Measurements from ENCODE around the gene FAM81A.

The FAM81A gene

GRCh38 chr15:59432389-59432788, 5.6 kb upstream of the FAM81A start:
- Histone ChIP-seq H3K4me1 (ENCODE audit: insufficient read depth, low read length) (peaks cover 6% of the 10 kb centered on the region), H3K9me3 (ENCODE audit: low read length) (no peaks in the 10 kb centered on the region), H3K36me3 (ENCODE audit: insufficient read depth, low read length) (no peaks in the 10 kb centered on the region), H3K9ac (ENCODE audit: low read length) (no peak overlapping the region), H3K27me3 (ENCODE audit: control insufficient read depth in 1 of 2, insufficient read depth in 2 of 2, low read length in 2 of 2) (no peaks in the 10 kb centered on the region), H3K27ac (ENCODE audit: low read depth, low read length) (no peak overlapping the region), H3K4me3 (ENCODE audit: low read depth in 1 of 2, low read length in 2 of 2) (no peak overlapping the region)

GRCh38 chr15:59434481-59434880, 3.5 kb upstream of the FAM81A start:
- Histone ChIP-seq H3K27ac (ENCODE audit: low read depth, low read length) (no peak overlapping the region), H3K4me3 (ENCODE audit: low read depth in 1 of 2, low read length in 2 of 2) (no peak overlapping the region), H3K27me3 (ENCODE audit: control insufficient read depth in 1 of 2, insufficient read depth in 2 of 2, low read length in 2 of 2) (no peaks in the 10 kb centered on the region), H3K4me1 (ENCODE audit: insufficient read depth, low read length) (peaks cover 14% of the 10 kb centered on the region), H3K9ac (ENCODE audit: low read length) (no peak overlapping the region), H3K9me3 (ENCODE audit: low read length) (no peaks in the 10 kb centered on the region), H3K36me3 (ENCODE audit: insufficient read depth, low read length) (no peaks in the 10 kb centered on the region)

- Histone ChIP-seq H3K27me3 (ENCODE audit: control insufficient read depth in 1 of 2, insufficient read depth in 2 of 2, low read length in 2 of 2) (no peaks in the 10 kb centered on the region), H3K27ac (ENCODE audit: low read depth, low read length) (no peak overlapping the region), H3K36me3 (ENCODE audit: insufficient read depth, low read length) (no peaks in the 10 kb centered on the region), H3K9me3 (ENCODE audit: low read length) (no peaks in the 10 kb centered on the region), H3K4me1 (ENCODE audit: insufficient read depth, low read length) (peaks cover 14% of the 10 kb centered on the region), H3K9ac (ENCODE audit: low read length) (no peak overlapping the region), H3K4me3 (ENCODE audit: low read depth in 1 of 2, low read length in 2 of 2) (peak overlapping the region; percentile 57 to 65)
Measured at GRCh38 chr15:59436774-59437141, 1.2 kb upstream of the FAM81A start.

DNA sequence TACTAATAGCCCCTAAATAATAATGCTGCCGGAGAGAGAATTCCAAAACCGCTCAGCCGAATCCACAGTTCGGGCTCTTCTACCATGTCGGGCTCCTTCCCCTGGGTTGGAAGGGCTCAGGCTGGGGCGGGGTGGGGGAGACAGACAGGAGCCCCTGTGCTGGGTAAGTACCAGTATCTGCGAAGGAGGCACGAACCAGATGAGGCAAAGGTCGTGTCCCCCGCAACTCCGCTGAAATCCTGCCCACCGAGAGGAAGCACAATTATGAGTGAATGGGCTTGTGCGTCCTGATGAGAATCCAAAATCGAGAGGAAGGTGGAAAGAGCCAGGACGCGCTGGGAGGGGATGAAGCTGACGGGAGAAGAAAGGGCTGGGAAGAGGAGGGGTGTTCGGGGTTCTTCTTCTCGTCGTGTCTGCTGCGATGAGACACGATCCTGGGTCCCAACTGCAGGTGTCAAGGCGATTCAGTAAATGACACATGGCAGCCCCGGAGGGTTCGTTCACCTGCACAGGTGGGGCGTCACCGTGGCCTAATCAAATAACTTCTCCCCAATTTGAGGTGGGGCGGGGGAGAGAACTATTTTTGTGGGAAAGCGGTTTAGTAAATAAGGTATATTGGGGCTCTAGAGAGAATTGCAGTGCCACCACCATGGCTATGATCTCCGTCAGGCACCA, 707 bp upstream of the FAM81A start:
- Histone ChIP-seq H3K9me3 (ENCODE audit: low read length) (no peaks in the 10 kb centered on the region), H3K36me3 (ENCODE audit: insufficient read depth, low read length) (no peaks in the 10 kb centered on the region), H3K4me1 (ENCODE audit: insufficient read depth, low read length) (peaks cover 14% of the 10 kb centered on the region), H3K4me3 (ENCODE audit: low read depth in 1 of 2, low read length in 2 of 2) (peak overlapping the region; percentile 57 to 65), H3K27me3 (ENCODE audit: control insufficient read depth in 1 of 2, insufficient read depth in 2 of 2, low read length in 2 of 2) (no peaks in the 10 kb centered on the region), H3K27ac (ENCODE audit: low read depth, low read length) (no peak overlapping the region), H3K9ac (ENCODE audit: low read length) (no peak overlapping the region)

DNA sequence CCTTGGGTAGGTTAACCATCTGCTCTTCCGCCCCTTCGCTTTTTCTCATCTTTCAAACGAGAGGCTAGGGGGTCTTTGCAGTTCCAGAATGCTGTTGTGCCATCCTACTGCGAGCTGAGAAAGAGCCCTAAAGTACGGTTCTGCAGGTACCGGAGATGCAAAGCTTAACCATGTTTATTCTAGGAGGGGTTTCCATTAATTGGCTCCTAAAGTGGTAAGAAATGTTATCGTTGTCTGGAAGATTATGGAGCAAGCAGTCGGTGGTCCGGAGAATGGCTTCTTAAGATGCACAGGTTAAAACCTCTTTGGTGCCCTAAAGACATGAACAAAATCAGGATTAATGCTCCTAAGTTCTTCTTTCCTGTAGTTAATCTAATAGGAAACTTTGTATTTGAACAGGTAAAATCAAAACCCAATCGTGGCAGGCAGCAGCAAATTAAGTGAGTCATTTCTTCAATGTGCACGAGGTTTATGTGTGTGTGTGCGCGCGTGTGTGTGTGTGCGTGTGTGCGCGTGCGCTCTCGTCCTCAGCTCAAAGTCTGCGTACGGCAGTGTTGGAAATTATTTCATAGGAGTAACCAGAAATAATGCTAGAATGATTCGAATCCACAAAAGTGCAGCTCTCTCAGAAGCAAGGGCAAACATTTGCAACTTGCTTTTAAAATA, 772 bp downstream of the FAM81A start:
- Histone ChIP-seq H3K9ac (ENCODE audit: low read length) (peak overlapping the region; percentile 44), H3K4me1 (ENCODE audit: insufficient read depth, low read length) (peaks cover 14% of the 10 kb centered on the region), H3K4me3 (ENCODE audit: low read depth in 1 of 2, low read length in 2 of 2) (peak overlapping the region; percentile 42 to 61), H3K36me3 (ENCODE audit: insufficient read depth, low read length) (no peaks in the 10 kb centered on the region), H3K27me3 (ENCODE audit: control insufficient read depth in 1 of 2, insufficient read depth in 2 of 2, low read length in 2 of 2) (no peaks in the 10 kb centered on the region), H3K27ac (ENCODE audit: low read depth, low read length) (no peak overlapping the region), H3K9me3 (ENCODE audit: low read length) (no peaks in the 10 kb centered on the region)

DNA sequence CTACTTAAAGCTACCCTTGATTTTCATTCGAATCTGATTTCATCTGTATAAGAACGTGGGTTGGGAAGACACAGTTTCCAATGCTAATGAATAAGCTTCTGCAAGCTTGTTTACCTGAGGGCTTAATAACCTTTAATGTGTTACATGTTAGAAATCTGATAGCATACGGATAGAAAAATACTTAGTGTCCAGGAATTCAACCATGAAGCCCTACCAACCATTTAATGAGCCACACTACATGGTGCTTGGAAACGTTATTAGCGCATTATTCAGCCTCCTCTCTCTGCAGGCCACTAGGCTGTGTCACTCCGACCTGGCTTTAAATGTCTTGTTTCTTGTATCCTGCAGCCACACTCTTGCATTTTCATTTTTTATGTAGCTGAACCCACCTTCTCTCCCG, 1.6 kb downstream of the FAM81A start:
- Histone ChIP-seq H3K27ac (ENCODE audit: low read depth, low read length) (no peak overlapping the region), H3K36me3 (ENCODE audit: insufficient read depth, low read length) (no peaks in the 10 kb centered on the region), H3K27me3 (ENCODE audit: control insufficient read depth in 1 of 2, insufficient read depth in 2 of 2, low read length in 2 of 2) (no peaks in the 10 kb centered on the region), H3K9me3 (ENCODE audit: low read length) (no peaks in the 10 kb centered on the region), H3K4me3 (ENCODE audit: low read depth in 1 of 2, low read length in 2 of 2) (no peak overlapping the region), H3K4me1 (ENCODE audit: insufficient read depth, low read length) (peaks cover 14% of the 10 kb centered on the region), H3K9ac (ENCODE audit: low read length) (no peak overlapping the region)

DNA sequence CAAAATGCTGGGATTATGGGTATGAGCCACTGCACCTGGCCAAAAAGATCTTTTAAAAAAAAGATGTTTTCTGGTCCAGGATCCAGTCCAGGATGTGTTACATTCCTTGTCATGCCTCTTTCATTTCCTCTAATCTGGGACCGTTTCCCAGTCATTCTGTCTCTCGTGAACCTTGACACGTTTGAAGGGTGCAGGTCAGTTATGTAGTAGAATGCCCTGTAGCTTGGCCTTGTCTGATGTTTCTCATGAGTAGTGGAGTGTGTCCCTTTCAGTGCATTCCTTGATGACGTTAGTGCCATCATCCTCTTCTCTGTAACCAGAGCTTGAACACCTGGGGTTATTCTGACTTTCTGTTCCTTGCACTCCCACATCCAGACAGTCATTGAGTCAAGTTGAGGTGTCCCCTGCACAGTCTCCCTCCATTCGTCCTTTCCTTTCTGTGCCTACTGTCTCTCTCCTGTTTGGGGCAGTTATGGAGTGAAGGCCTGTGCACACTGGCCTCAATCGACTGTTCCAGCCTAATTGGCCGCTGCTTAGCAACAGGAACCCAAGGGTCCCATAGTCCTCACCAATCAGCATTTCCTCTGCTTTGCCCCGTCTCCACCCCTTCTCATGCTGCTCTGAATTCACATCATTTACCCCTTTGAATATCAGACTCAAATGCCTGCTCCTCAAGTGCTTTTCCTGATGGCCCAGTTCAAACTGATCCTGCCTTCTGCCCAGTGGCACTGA, 5.5 kb downstream of the FAM81A start:
- H3K27me3 ChIP-seq (ENCODE audit: control insufficient read depth in 1 of 2, insufficient read depth in 2 of 2, low read length in 2 of 2): no peaks in the 10 kb centered on the region
- H3K4me3 ChIP-seq (ENCODE audit: low read depth in 1 of 2, low read length in 2 of 2): no peak overlapping the region
- no peak overlapping the region for H3K9ac ChIP-seq (ENCODE audit: low read length)
- peaks cover 2% of the 10 kb centered on the region for H3K4me1 ChIP-seq (ENCODE audit: insufficient read depth, low read length)
- H3K36me3 ChIP-seq (ENCODE audit: insufficient read depth, low read length): no peaks in the 10 kb centered on the region
- H3K9me3 ChIP-seq (ENCODE audit: low read length): no peaks in the 10 kb centered on the region
- H3K27ac ChIP-seq (ENCODE audit: low read depth, low read length): no peak overlapping the region

DNA sequence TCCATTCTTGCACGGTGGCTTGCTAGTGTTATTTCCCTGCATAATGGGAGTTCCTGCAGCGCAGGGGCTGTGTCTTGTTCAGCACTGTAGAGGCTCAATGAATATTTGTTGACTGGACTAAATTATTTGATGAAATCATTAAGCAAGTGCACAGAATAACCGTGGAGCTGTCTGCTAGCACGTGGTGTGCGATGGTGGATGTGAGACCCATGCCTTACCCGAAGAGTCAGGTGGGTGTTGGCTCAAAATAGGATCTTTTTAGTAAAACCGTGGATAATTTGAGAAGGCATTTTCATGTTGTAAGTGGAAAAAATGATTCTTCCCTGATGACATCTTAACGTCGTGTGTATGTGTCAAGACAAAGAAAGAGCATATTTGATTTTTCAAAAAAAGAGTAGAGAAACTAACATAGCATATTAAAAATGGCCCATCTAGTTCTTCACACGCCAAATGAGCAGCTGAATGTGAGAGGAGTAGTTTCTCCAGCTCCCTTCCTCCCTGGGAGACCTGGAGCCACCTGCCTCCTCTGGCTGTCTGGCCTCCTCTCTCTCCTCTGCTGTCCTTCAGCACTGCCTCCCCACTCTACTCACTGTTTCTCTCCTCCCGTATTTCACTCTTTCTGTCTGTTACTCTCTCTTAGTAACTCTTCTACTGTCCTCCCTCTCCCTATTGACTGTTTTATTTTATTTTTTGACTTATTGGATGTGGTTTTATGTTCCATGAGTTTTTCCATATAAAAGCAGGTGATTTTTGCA, 6.3 kb downstream of the FAM81A start:
- Histone ChIP-seq H3K9me3 (ENCODE audit: low read length) (no peaks in the 10 kb centered on the region), H3K4me1 (ENCODE audit: insufficient read depth, low read length) (no peaks in the 10 kb centered on the region), H3K27ac (ENCODE audit: low read depth, low read length) (no peak overlapping the region)

DNA sequence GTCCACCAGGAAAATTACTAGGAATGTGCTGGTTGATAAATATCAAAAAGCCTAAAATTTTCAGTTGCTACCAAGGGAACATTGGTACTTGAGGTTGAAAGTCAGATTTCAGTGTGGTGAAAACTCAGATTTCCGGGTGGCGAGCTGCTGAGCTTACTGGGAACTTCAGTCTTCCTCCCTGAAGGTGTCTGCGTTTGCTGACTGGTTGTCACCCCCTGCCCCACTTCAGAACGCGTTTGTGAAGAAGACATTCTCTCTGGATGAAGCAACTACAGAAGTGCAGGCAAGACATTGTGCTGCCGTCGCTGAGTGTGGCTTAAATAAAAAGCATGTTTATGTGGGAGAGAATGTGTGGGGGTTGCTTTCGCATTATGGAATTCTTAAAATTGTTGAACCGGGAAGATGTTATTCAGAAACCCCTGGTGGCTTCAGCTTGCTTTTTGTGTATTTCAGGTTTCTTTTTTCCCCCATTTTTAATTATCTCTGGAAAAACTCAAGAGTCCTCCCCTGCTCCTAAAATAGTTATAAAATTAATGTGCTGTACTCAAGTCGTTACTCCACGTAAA, 7.1 kb downstream of the FAM81A start:
- Histone ChIP-seq H3K27me3 (ENCODE audit: control insufficient read depth in 1 of 2, insufficient read depth in 2 of 2, low read length in 2 of 2) (no peaks in the 10 kb centered on the region), H3K9me3 (ENCODE audit: low read length) (no peaks in the 10 kb centered on the region), H3K9ac (ENCODE audit: low read length) (no peak overlapping the region), H3K27ac (ENCODE audit: low read depth, low read length) (no peak overlapping the region), H3K4me3 (ENCODE audit: low read depth in 1 of 2, low read length in 2 of 2) (no peak overlapping the region), H3K36me3 (ENCODE audit: insufficient read depth, low read length) (no peaks in the 10 kb centered on the region), H3K4me1 (ENCODE audit: insufficient read depth, low read length) (no peaks in the 10 kb centered on the region)

More for the DNA sequence above, 6.3 kb downstream of the FAM81A start:
- H3K36me3 ChIP-seq (ENCODE audit: insufficient read depth, low read length): no peaks in the 10 kb centered on the region
- no peak overlapping the region for H3K4me3 ChIP-seq (ENCODE audit: low read depth in 1 of 2, low read length in 2 of 2)
- no peaks in the 10 kb centered on the region for H3K27me3 ChIP-seq (ENCODE audit: control insufficient read depth in 1 of 2, insufficient read depth in 2 of 2, low read length in 2 of 2)
- no peak overlapping the region for H3K9ac ChIP-seq (ENCODE audit: low read length)

DNA sequence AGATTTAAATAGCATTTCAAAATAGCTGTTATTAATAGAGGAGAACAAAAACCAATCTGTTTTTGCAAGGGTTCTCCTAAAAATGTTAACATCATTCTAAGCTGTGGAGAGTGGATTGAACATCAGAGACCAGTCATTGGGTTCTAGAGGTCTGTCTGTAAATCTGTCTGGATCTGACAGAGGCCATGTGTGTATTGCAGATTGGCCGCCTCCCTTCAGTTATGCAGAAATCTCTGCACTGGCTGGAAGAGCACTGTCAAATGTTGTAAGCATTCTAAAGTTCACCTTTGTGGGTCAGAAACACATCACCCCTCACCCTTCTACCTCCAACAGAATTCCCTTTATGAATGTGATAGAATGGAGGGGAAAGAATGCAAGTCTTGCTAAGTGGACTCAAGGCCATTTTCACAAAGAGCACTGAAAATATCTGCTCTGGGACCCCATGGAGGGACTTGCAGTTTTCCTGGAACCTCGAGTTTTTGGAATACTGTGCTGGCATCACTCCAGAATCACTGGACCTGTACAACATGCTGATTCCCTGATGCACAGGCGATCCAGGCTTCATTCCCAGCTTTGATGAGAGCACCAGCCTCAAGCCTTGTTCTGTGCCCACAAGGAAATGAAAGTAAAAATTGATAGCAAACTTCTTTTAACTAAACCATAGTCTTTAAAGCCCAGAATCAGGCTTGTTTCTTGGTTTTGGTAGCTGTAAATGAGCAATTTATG, 8.4 kb downstream of the FAM81A start:
- Histone ChIP-seq H3K27me3 (ENCODE audit: control insufficient read depth in 1 of 2, insufficient read depth in 2 of 2, low read length in 2 of 2) (no peaks in the 10 kb centered on the region), H3K4me3 (ENCODE audit: low read depth in 1 of 2, low read length in 2 of 2) (no peak overlapping the region), H3K4me1 (ENCODE audit: insufficient read depth, low read length) (no peaks in the 10 kb centered on the region), H3K9me3 (ENCODE audit: low read length) (no peaks in the 10 kb centered on the region), H3K9ac (ENCODE audit: low read length) (no peak overlapping the region), H3K36me3 (ENCODE audit: insufficient read depth, low read length) (no peaks in the 10 kb centered on the region), H3K27ac (ENCODE audit: low read depth, low read length) (no peak overlapping the region)

Data from muscle layer of colon (tissue), 2 donors.